IPS-18c (cell line): ENCODE results near the gene NXPH3.

Experiments used
- H3K4me3 ChIP-seq: 2 replicates; pipeline ENCODE4 v1.7.0; 2013; ENCODE audit warnings: low read depth, mild to moderate bottlenecking, low read length, moderate library complexity; ENCODE audit not compliant: insufficient read depth
- H3K9me3 ChIP-seq: one replicate; pipeline ENCODE4 v1.6.1; 2013; ENCODE audit warnings: mild to moderate bottlenecking, low read length, moderate library complexity; ENCODE audit not compliant: control insufficient read depth, insufficient read depth

Gene NXPH3

GRCh38 chr17:49572226-49572625 lies 3.4 kb upstream of the NXPH3 start:
- Histone ChIP-seq H3K9me3 (no peaks in the 10 kb centered on the region), H3K4me3 (no peak overlapping the region)

GRCh38 chr17:49572806-49573420 lies 2.8 kb upstream of the NXPH3 start:
- no peaks in the 10 kb centered on the region for H3K9me3 ChIP-seq
- H3K4me3 ChIP-seq = no peak overlapping the region

GRCh38 chr17:49573510-49574322 lies 2.0 kb upstream of the NXPH3 start:
- Histone ChIP-seq H3K4me3 (no peak overlapping the region), H3K9me3 (no peaks in the 10 kb centered on the region)

GRCh38 chr17:49574323-49574781 lies 1.3 kb upstream of the NXPH3 start:
- Histone ChIP-seq H3K9me3 (no peaks in the 10 kb centered on the region), H3K4me3 (no peak overlapping the region)

GRCh38 chr17:49574945-49575678 lies 559 bp upstream of the NXPH3 start:
- H3K4me3 ChIP-seq = peak overlapping the region; percentile 87

GRCh38 chr17:49576088-49576916 lies 631 bp downstream of the NXPH3 start:
- peak overlapping the region; percentile 87 for H3K4me3 ChIP-seq
- H3K9me3 ChIP-seq = peaks cover under 1% of the 10 kb centered on the region

More at GRCh38 chr17:49574945-49575678, 559 bp upstream of the NXPH3 start:
- no peaks in the 10 kb centered on the region for H3K9me3 ChIP-seq

- peak overlapping the region; percentile 87 for H3K4me3 ChIP-seq
- peaks cover 2% of the 10 kb centered on the region for H3K9me3 ChIP-seq
Observed at GRCh38 chr17:49576917-49577649, 1.4 kb downstream of the NXPH3 start.

GRCh38 chr17:49577650-49577934 lies 1.9 kb downstream of the NXPH3 start:
- Histone ChIP-seq H3K4me3 (0 out of 2 replicates have a peak overlapping the region, but pooled peaks have one; percentile 87), H3K9me3 (peaks cover 2% of the 10 kb centered on the region)

- H3K4me3 ChIP-seq = no peak overlapping the region
- H3K9me3 ChIP-seq = peaks cover 2% of the 10 kb centered on the region
Observed at GRCh38 chr17:49577963-49578362, 2.3 kb downstream of the NXPH3 start.

- Histone ChIP-seq H3K9me3 (peaks cover 2% of the 10 kb centered on the region), H3K4me3 (no peak overlapping the region)
Observed at GRCh38 chr17:49578414-49578813, 2.7 kb downstream of the NXPH3 start.

- Histone ChIP-seq H3K4me3 (no peak overlapping the region), H3K9me3 (peaks cover 2% of the 10 kb centered on the region)
Observed at GRCh38 chr17:49578952-49579500, 3.4 kb downstream of the NXPH3 start.

- Histone ChIP-seq H3K4me3 (no peak overlapping the region), H3K9me3 (peaks cover 2% of the 10 kb centered on the region)
Observed at GRCh38 chr17:49579522-49579921, 3.9 kb downstream of the NXPH3 start.

- no peak overlapping the region for H3K4me3 ChIP-seq
- H3K9me3 ChIP-seq = peaks cover 2% of the 10 kb centered on the region
Observed at GRCh38 chr17:49580055-49580721, 4.5 kb downstream of the NXPH3 start.

- peaks cover 2% of the 10 kb centered on the region for H3K9me3 ChIP-seq
- no peak overlapping the region for H3K4me3 ChIP-seq
Observed at GRCh38 chr17:49580981-49581647, 5.4 kb downstream of the NXPH3 start.

- Histone ChIP-seq H3K4me3 (no peak overlapping the region), H3K9me3 (peaks cover 2% of the 10 kb centered on the region)
Observed at GRCh38 chr17:49581648-49581998, 6.0 kb downstream of the NXPH3 start.
